Muscle layer of colon (tissue), 2 donors: ENCODE results near the gene RTTN.

Experiments used
- H3K27ac ChIP-seq: one replicate; pipeline ENCODE4 v1.7.0; 2013; ENCODE audit warnings: low read depth, mild to moderate bottlenecking, low read length, moderate library complexity
- H3K27me3 ChIP-seq, 2 donors: one replicate each; pipeline ENCODE4 v1.7.0; 2013; ENCODE audit warnings: low read length in 2 of 2, mild to moderate bottlenecking in 2 of 2; ENCODE audit not compliant: insufficient read depth in 2 of 2, control insufficient read depth in 1 of 2
- H3K36me3 ChIP-seq: one replicate; pipeline ENCODE4 v1.7.0; 2013; ENCODE audit warnings: mild to moderate bottlenecking, low read length; ENCODE audit not compliant: insufficient read depth
- H3K4me1 ChIP-seq: one replicate; pipeline ENCODE4 v1.7.0; 2013; ENCODE audit warnings: mild to moderate bottlenecking, low read length; ENCODE audit not compliant: insufficient read depth
- H3K4me3 ChIP-seq, 2 donors: one replicate each; pipeline ENCODE4 v1.7.0; 2013; ENCODE audit warnings: low read length in 2 of 2, low read depth in 1 of 2, mild to moderate bottlenecking in 1 of 2, moderate library complexity in 1 of 2
- H3K9ac ChIP-seq: one replicate; pipeline ENCODE4 v1.7.0; 2013; ENCODE audit warnings: low read length
- H3K9me3 ChIP-seq: one replicate; pipeline ENCODE4 v1.7.0; 2013; ENCODE audit warnings: mild to moderate bottlenecking, low read length
- donor health status: abdominal sarcoma.
- donor health status: Adenocarcinoma of cecum.

RTTN gene

DNA sequence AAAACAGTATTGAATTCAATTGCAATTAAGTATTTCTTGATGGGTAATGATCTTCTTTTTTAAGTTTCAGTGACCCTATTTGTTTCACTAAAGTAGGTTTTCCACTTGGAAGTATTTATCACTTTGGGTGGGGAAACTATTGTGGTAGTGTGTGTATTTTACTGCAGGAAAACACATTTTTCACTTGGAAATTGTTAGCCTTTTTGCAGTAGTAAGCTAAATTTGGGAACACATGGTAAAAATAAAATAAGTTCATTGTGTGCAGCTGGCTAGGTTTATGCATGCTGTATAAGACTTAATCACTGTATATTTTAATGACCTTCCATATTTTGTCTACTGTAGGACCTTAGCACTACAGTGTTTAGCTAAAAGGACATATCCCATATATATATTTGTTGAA, 28.5 kb upstream of the RTTN start:
- H3K4me1 ChIP-seq = no peaks in the 10 kb centered on the region
- no peaks in the 10 kb centered on the region for H3K27me3 ChIP-seq
- H3K9ac ChIP-seq = no peak overlapping the region
- no peaks in the 10 kb centered on the region for H3K9me3 ChIP-seq
- H3K36me3 ChIP-seq = no peaks in the 10 kb centered on the region
- no peak overlapping the region for H3K27ac ChIP-seq
- H3K4me3 ChIP-seq = no peak overlapping the region

DNA sequence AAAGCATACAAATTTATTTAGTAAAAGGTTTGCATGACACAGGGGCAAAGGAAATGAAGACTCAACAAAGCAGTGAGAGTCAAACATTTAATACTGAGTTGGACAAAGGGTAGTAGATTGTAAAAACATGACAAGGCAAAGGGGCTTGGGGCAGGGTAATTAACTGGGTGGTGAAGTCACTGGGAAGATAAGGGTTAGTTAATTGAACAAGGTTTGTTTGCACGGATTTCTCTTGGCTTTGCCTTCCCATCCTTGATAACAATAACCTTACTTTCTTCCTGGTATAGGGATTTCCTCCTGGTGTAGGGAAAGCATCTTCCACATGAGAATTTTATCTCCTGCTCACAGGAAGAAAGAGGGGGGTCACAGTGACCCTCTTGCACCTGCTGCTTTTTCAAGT, 26.8 kb upstream of the RTTN start:
- no peaks in the 10 kb centered on the region for H3K9me3 ChIP-seq
- no peak overlapping the region for H3K9ac ChIP-seq
- H3K36me3 ChIP-seq = no peaks in the 10 kb centered on the region
- H3K27me3 ChIP-seq = no peaks in the 10 kb centered on the region
- no peaks in the 10 kb centered on the region for H3K4me1 ChIP-seq
- H3K4me3 ChIP-seq = no peak overlapping the region
- H3K27ac ChIP-seq = no peak overlapping the region

- Histone ChIP-seq H3K9ac (no peak overlapping the region), H3K4me3 (no peak overlapping the region), H3K27me3 (no peaks in the 10 kb centered on the region), H3K27ac (no peak overlapping the region), H3K36me3 (no peaks in the 10 kb centered on the region), H3K4me1 (no peaks in the 10 kb centered on the region), H3K9me3 (no peaks in the 10 kb centered on the region)
Observed at GRCh38 chr18:70229639-70230038, 24.2 kb upstream of the RTTN start.

- Histone ChIP-seq H3K4me1 (no peaks in the 10 kb centered on the region), H3K27me3 (no peaks in the 10 kb centered on the region), H3K36me3 (no peaks in the 10 kb centered on the region), H3K4me3 (no peak overlapping the region), H3K9me3 (no peaks in the 10 kb centered on the region), H3K27ac (no peak overlapping the region), H3K9ac (no peak overlapping the region)
Observed at GRCh38 chr18:70228536-70228935, 23.0 kb upstream of the RTTN start.

DNA sequence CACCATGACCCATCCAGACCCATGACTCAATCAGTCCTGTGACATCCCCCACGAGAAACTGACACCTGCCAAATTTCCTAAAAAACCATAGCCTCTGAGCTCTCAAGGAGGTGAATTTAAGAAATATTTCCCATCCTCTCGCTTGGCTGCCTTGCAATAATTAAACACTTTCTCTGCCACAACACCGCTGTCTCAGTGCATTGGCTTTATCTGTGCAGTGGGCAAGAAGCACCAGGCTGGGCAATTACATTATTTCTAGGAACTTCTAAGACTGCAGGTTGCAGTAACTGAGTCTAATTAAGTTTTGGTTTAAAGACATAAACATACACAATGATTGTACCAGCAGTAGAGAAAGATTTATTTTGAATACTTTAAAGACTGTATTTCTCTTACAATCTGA, 22.0 kb upstream of the RTTN start:
- Histone ChIP-seq H3K9me3 (no peaks in the 10 kb centered on the region), H3K4me1 (no peaks in the 10 kb centered on the region), H3K27ac (no peak overlapping the region), H3K36me3 (no peaks in the 10 kb centered on the region), H3K27me3 (no peaks in the 10 kb centered on the region), H3K4me3 (no peak overlapping the region), H3K9ac (no peak overlapping the region)

- H3K9ac ChIP-seq = no peak overlapping the region
- H3K27me3 ChIP-seq = no peaks in the 10 kb centered on the region
- no peak overlapping the region for H3K27ac ChIP-seq
- no peak overlapping the region for H3K4me3 ChIP-seq
- H3K36me3 ChIP-seq = no peaks in the 10 kb centered on the region
- no peaks in the 10 kb centered on the region for H3K9me3 ChIP-seq
- no peaks in the 10 kb centered on the region for H3K4me1 ChIP-seq
Observed at GRCh38 chr18:70221915-70222278, 16.4 kb upstream of the RTTN start.

- Histone ChIP-seq H3K9me3 (no peaks in the 10 kb centered on the region), H3K36me3 (no peaks in the 10 kb centered on the region), H3K9ac (no peak overlapping the region), H3K27ac (no peak overlapping the region), H3K27me3 (no peaks in the 10 kb centered on the region), H3K4me1 (no peaks in the 10 kb centered on the region), H3K4me3 (no peak overlapping the region)
Observed at GRCh38 chr18:70221156-70221914, 15.8 kb upstream of the RTTN start.

DNA sequence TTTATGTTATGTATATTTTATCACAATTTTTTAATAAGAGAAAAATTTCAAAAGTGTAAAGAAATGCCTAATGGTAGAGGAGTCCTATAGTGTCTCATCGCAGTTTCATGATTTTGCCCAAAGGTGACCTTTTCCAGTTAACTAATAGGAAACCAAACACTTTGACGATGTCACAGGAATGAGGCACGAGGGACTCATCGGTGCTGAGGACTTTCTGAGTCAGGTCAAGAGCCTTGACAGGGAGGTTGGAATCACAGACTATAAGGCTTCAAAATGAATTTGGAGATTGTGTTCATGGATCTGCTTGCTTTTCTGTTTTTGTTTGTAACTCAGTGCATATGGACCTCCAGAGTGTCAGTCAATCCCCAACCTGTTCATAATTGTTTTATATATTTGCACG, 15.1 kb upstream of the RTTN start:
- Histone ChIP-seq H3K9me3 (no peaks in the 10 kb centered on the region), H3K27me3 (no peaks in the 10 kb centered on the region), H3K27ac (no peak overlapping the region), H3K4me3 (no peak overlapping the region), H3K36me3 (no peaks in the 10 kb centered on the region), H3K9ac (no peak overlapping the region), H3K4me1 (no peaks in the 10 kb centered on the region)

- H3K27ac ChIP-seq = no peak overlapping the region
- no peak overlapping the region for H3K9ac ChIP-seq
- no peaks in the 10 kb centered on the region for H3K27me3 ChIP-seq
- H3K4me3 ChIP-seq = no peak overlapping the region
- H3K9me3 ChIP-seq = no peaks in the 10 kb centered on the region
- H3K36me3 ChIP-seq = no peaks in the 10 kb centered on the region
- H3K4me1 ChIP-seq = no peaks in the 10 kb centered on the region
Observed at GRCh38 chr18:70219688-70220087, 14.2 kb upstream of the RTTN start.

GRCh38 chr18:70216788-70217187, 11.3 kb upstream of the RTTN start:
- H3K4me1 ChIP-seq = no peaks in the 10 kb centered on the region
- no peak overlapping the region for H3K9ac ChIP-seq
- no peak overlapping the region for H3K27ac ChIP-seq
- no peaks in the 10 kb centered on the region for H3K27me3 ChIP-seq
- no peaks in the 10 kb centered on the region for H3K9me3 ChIP-seq
- H3K4me3 ChIP-seq = no peak overlapping the region
- no peaks in the 10 kb centered on the region for H3K36me3 ChIP-seq

DNA sequence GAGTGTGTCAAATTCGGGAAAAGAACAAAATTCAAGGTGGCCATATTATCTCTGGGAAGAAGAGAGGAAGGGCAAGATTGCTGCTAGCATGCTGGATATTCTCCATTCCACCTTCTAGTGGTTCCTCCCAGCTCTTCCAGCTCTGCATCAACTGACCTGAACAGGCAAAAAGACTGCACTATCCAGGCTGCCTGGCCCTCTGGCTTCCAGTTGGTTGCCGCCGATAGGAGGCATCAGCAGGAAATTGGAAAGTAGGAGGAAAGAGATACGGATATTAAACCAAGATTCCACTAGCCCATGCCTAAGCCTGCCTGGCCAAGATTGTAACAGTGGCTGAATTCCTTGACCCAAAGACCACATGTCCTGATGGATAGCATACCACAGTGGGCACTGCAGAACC, 1.7 kb upstream of the RTTN start:
- H3K4me3 ChIP-seq = no peak overlapping the region
- no peaks in the 10 kb centered on the region for H3K27me3 ChIP-seq
- H3K4me1 ChIP-seq = peaks cover 9% of the 10 kb centered on the region
- no peaks in the 10 kb centered on the region for H3K9me3 ChIP-seq
- no peak overlapping the region for H3K9ac ChIP-seq
- H3K27ac ChIP-seq = no peak overlapping the region
- H3K36me3 ChIP-seq = no peaks in the 10 kb centered on the region

DNA sequence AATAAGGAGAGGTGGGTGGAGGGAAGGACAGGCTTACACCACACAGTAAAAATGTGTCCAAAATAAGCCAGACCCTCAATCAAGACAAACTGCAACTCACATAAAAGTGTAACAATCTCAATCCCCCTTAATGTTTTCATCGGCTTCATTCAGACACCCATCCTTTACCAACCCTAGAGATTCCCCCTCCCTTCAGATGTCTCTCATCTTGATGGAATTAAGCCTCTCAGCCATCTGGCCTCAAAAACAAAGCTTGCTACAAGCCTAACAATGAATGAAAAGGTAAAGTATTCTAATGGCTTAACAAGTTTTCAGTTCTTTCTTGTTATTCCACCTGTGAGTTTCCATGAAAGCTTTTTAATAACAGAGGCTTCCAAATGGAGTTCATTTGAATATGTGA, 5.2 kb downstream of the RTTN start:
- no peak overlapping the region for H3K27ac ChIP-seq
- no peaks in the 10 kb centered on the region for H3K9me3 ChIP-seq
- no peak overlapping the region for H3K4me3 ChIP-seq
- no peak overlapping the region for H3K9ac ChIP-seq
- H3K36me3 ChIP-seq = peaks cover 20% of the 10 kb centered on the region
- no peaks in the 10 kb centered on the region for H3K27me3 ChIP-seq
- peaks cover 16% of the 10 kb centered on the region for H3K4me1 ChIP-seq
